Measurements from ENCODE around the gene LRRC23.

GRCh38 chr12:6945613-6946012 is 41.0 kb downstream of the LRRC23 start:
- TF ChIP-seq CTCF (IDR thresholded peaks at IDR 0.05) (no peak), POLR2A (IDR thresholded peaks at IDR 0.05; ENCODE audit: low read depth) (no peak), POLR2AphosphoS5 (IDR thresholded peaks at IDR 0.05) (no peak), EP300 (IDR thresholded peaks at IDR 0.05) (no peak)
